HepG2 (cell line): ENCODE results near the gene CCDC201. TPM values are rescaled to one million over a fixed set of nuclear protein-coding genes. Genes with fewer than 3 reads are reported as not detected.

Source experiments
- ATAC-seq: fragments of 200-7000 bp; cut with Tn5 transposase; 3 replicates; pipeline ENCODE4 v1.9.1; 2020; ENCODE audit warnings: mild to moderate bottlenecking, moderate library complexity
- BruUV-seq: library from RNA; stranded (reverse); fragments of 400-500 nt; replicated peaks from 2 replicates; lab custom pipeline; 2021; lab: Mats Ljungman, UMichigan
- CTCF ChIA-PET: fragments of 300-600 bp; formaldehyde crosslinking; extraction: SDS; loops from one replicate; lab custom pipeline; 2021; ENCODE audit warnings: low total read pairs, inconsistent platforms, low intra/inter-chr PET ratio; lab: Yijun Ruan, JAX
- POLR2A ChIA-PET: fragments of 350-600 bp; sonication (Branson Sonifier 250); formaldehyde crosslinking; loops from one replicate; lab custom pipeline; 2020; ENCODE audit warnings: antibody characterized with exemption, inconsistent platforms; lab: Yijun Ruan, JAX
- DNase-seq: peaks from one replicate; pipeline ENCODE4 v3.0.0-alpha.2; 2015; ENCODE audit warnings: low spot score
- FAIRE-seq: peaks from 3 replicates; lab custom pipeline; 2011; peaks lifted over from hg19 to GRCh38; lab: Jason Lieb, UNC
- H2AFZ ChIP-seq: one replicate; pipeline ENCODE4 v1.6.1; 2011; ENCODE audit warnings: low read length, inconsistent platforms
- H3K27ac ChIP-seq: fragments of 300-600 bp; 3 replicates; pipeline ENCODE4 v1.8.0; 2011; ENCODE audit warnings: mixed run types, mild to moderate bottlenecking, mixed read lengths, low read length, inconsistent platforms; ENCODE audit not compliant: insufficient read depth; ENCODE audit errors: extremely low read length
- H3K27me3 ChIP-seq, 2 experiments: fragments of 200-600 bp in 1 of 2; 2 replicates in 1 of 2; 3 replicates in 1 of 2; pipeline versions ENCODE4 v1.6.0 to v1.8.0; 2011; ENCODE audit warnings: low read length in 2 of 2, mild to moderate bottlenecking in 2 of 2, moderate library complexity in 2 of 2, inconsistent platforms in 1 of 2; ENCODE audit not compliant: insufficient read depth in 2 of 2, control insufficient read depth in 1 of 2
- H3K36me3 ChIP-seq, 2 experiments: fragments of 200-600 bp in 1 of 2; replicated peaks in 1 of 2; 2 replicates in 1 of 2; 3 replicates in 1 of 2; pipeline versions ENCODE4 v1.5.1 to v1.8.0; 2011; ENCODE audit warnings: low read length in 2 of 2, inconsistent platforms in 1 of 2; ENCODE audit not compliant: insufficient read depth in 2 of 2, control insufficient read depth in 1 of 2
- H3K4me1 ChIP-seq: 2 replicates; pipeline ENCODE4 v1.5.1; 2012; ENCODE audit warnings: low read length, inconsistent platforms; ENCODE audit not compliant: insufficient read depth
- H3K4me2 ChIP-seq: 2 replicates; pipeline ENCODE4 v1.6.0; 2011; ENCODE audit warnings: low read depth, low read length, inconsistent platforms
- H3K4me3 ChIP-seq, 3 experiments: fragments of 200-600 bp in 1 of 3; sonication (generic), shearing (Covaris generic) in 1 of 3; replicated peaks in 1 of 3; 2 replicates each; pipeline ENCODE4 v1.5.1; 2011 to 2016; ENCODE audit warnings: low read length in 3 of 3, inconsistent platforms in 2 of 3, low read depth in 2 of 3, mild to moderate bottlenecking in 2 of 3, control low read depth in 1 of 3, mixed read lengths in 1 of 3; ENCODE audit not compliant: insufficient read depth in 1 of 3
- H3K79me2 ChIP-seq: one replicate; pipeline ENCODE4 v1.6.1; 2011; ENCODE audit warnings: low read length, inconsistent platforms; ENCODE audit not compliant: insufficient read depth
- H3K9ac ChIP-seq: 2 replicates; pipeline ENCODE4 v1.6.0; 2011; ENCODE audit warnings: mild to moderate bottlenecking, low read depth, low read length, inconsistent platforms; ENCODE audit not compliant: insufficient read depth
- H3K9me3 ChIP-seq: 2 replicates; pipeline ENCODE4 v1.5.1; 2012; ENCODE audit warnings: mild to moderate bottlenecking, low read length
- H4K20me1 ChIP-seq: 2 replicates; pipeline ENCODE4 v1.6.0; 2011; ENCODE audit warnings: inconsistent platforms, mild to moderate bottlenecking, low read length, moderate library complexity; ENCODE audit not compliant: insufficient read depth
- ELF4 ChIP-seq: sonication (generic); formaldehyde crosslinking; IDR thresholded peaks from 2 replicates; pipeline ENCODE4 v1.5.0; 2020; ENCODE audit warnings: missing genetic modification reagents, mild to moderate bottlenecking, moderate library complexity, borderline replicate concordance
- EZH2 ChIP-seq: conservative IDR thresholded peaks from 2 replicates; pipeline ENCODE4 v1.6.1; 2012; ENCODE audit warnings: mild to moderate bottlenecking, low read depth, low read length, moderate library complexity
- FOXP1 ChIP-seq, 2 experiments: fragments of 450-650 bp in 1 of 2; IDR thresholded peaks; 2 replicates each; pipeline ENCODE4 v1.6.1; 2017 to 2018; ENCODE audit warnings: antibody characterized with exemption in 1 of 2
- JUNB ChIP-seq: sonication (generic); formaldehyde crosslinking; IDR thresholded peaks from 2 replicates; pipeline ENCODE4 v1.8.0; 2022; ENCODE audit warnings: missing genetic modification reagents, mild to moderate bottlenecking, borderline replicate concordance
- REL ChIP-seq: sonication (generic); formaldehyde crosslinking; conservative IDR thresholded peaks from 2 replicates; pipeline ENCODE4 v1.8.0; 2022; ENCODE audit warnings: mild to moderate bottlenecking, missing genetic modification reagents, moderate library complexity
- SALL1 ChIP-seq: sonication (generic); formaldehyde crosslinking; IDR thresholded peaks from 2 replicates; pipeline ENCODE4 v1.8.0; 2022; ENCODE audit warnings: mild to moderate bottlenecking, missing genetic modification reagents
- SNRNP70 ChIP-seq: fragments of 200-400 bp; formaldehyde crosslinking; IDR thresholded peaks from 2 replicates; pipeline ENCODE4 v1.6.1; 2017; ENCODE audit warnings: mild to moderate bottlenecking, low read depth, low read length, moderate library complexity
- TFDP1 ChIP-seq: IDR thresholded peaks from 2 replicates; pipeline ENCODE4 v1.6.1; 2016; ENCODE audit warnings: missing compliant biosample characterization, missing genetic modification reagents, borderline replicate concordance
- ZNF101 ChIP-seq: sonication (generic); formaldehyde crosslinking; IDR thresholded peaks from 2 replicates; pipeline ENCODE4 v1.4.0; 2020; ENCODE audit warnings: mild to moderate bottlenecking, low read depth, missing genetic modification reagents, borderline replicate concordance
- ZNF225 ChIP-seq: sonication (generic); formaldehyde crosslinking; IDR thresholded peaks from 2 replicates; pipeline ENCODE4 v1.4.0; 2020; ENCODE audit warnings: mild to moderate bottlenecking, missing genetic modification reagents
- ZNF235 ChIP-seq: sonication (generic); formaldehyde crosslinking; IDR thresholded peaks from 2 replicates; pipeline ENCODE4 v1.8.1; 2023; ENCODE audit warnings: mild to moderate bottlenecking, missing genetic modification reagents, borderline replicate concordance
- ZNF501 ChIP-seq: sonication (generic); formaldehyde crosslinking; IDR thresholded peaks from 2 replicates; pipeline ENCODE4 v1.5.1; 2020; ENCODE audit warnings: mild to moderate bottlenecking, moderate library complexity, missing genetic modification reagents
- ZNF563 ChIP-seq: sonication (generic); formaldehyde crosslinking; IDR thresholded peaks from 2 replicates; pipeline ENCODE4 v1.8.0; 2022; ENCODE audit warnings: mild to moderate bottlenecking, moderate library complexity, missing genetic modification reagents
- ZNF740 ChIP-seq: sonication (generic); formaldehyde crosslinking; IDR thresholded peaks from 2 replicates; pipeline ENCODE4 v1.4.0; 2020; ENCODE audit warnings: missing genetic modification reagents
- ZNF773 ChIP-seq: sonication (generic); formaldehyde crosslinking; IDR thresholded peaks from 2 replicates; pipeline ENCODE4 v1.4.0; 2020; ENCODE audit warnings: missing genetic modification reagents, borderline replicate concordance
- WGBS: methylation state at CpG from one replicate; pipeline ENCODE4 v1.1.6; 2017; ENCODE audit warnings: low lambda C conversion rate; 5-methylcytosine and 5-hydroxymethylcytosine counted together
- in situ Hi-C: cut with HindIII; loops from 2 replicates; pipeline ENCODE4 v1.10.0; 2017; ENCODE audit warnings: low pct_unique_long_range_greater_than_20kb; ENCODE audit not compliant: extremely low pct_ligation_motif_present
- intact Hi-C: fragments of 100-400 bp; cut with micrococcal nuclease; formaldehyde crosslinking; loops from one replicate; pipeline ENCODE4 v1.10.0; 2022; ENCODE audit not compliant: unreplicated experiment
- polyA plus RNA-seq, 8 experiments: library from polyadenylated mRNA; depleted of rRNA in 3 of 8; stranded (reverse) in 7 of 8; unstranded in 1 of 8; fragments of >200 nt; fragmentation: Illumina TruSeq in 4 of 8; extraction: Trizol in 4 of 8; gene quantifications; 2 replicates each; pipeline versions ENCODE4 v1.2.1 to v1.2.3, GENCODE V29; 2011 to 2016; ENCODE audit warnings: low read depth in 4 of 8, missing spikeins in 1 of 8, mixed read lengths in 1 of 8; ENCODE audit not compliant: insufficient read depth in 1 of 8
- total RNA-seq, 5 experiments: library from RNA; depleted of rRNA; stranded (reverse); fragments of >200 nt; fragmentation: Illumina TruSeq; extraction: Trizol; gene quantifications; 2 replicates each; pipeline ENCODE4 v1.2.3, GENCODE V29; 2016; ENCODE audit warnings: low read depth in 1 of 5
- TF ChIP-seq, protein P1 (sequence below): sonication (generic); formaldehyde crosslinking; conservative IDR thresholded peaks from 2 replicates; pipeline ENCODE4 v1.8.0; 2022; ENCODE audit warnings: low read depth, missing genetic modification reagents
- TF ChIP-seq, protein P2 (sequence below): sonication (generic); formaldehyde crosslinking; IDR thresholded peaks from 2 replicates; pipeline ENCODE4 v1.9.0; 2022; ENCODE audit warnings: missing genetic modification reagents, mild to moderate bottlenecking, borderline replicate concordance

CCDC201 gene
- total and polyA plus RNA-seq, 2 of the 13 experiments (the other 11 are each of a cell fraction or from before 2014, with no cell fraction given) = 0.92 TPM; not detected in 1

- Histone ChIP-seq H3K9me3 (no peaks in the 10 kb centered on the region), H3K4me1 (peaks cover 27% of the 10 kb centered on the region), H3K27me3 (peaks cover 7 to 55% of the 10 kb centered on the region in 2 experiments; a peak in 4 of 5 replicates), H3K4me2 (peak overlapping the region; percentile 50; the same call in 1 of the 2 replicates), H3K9ac (no peak overlapping the region), H3K79me2 (no peaks in the 10 kb centered on the region), H2AFZ (no peak overlapping the region), H3K36me3 (no peaks in the 10 kb centered on the region), H4K20me1 (peaks cover 7% of the 10 kb centered on the region; the same call in 1 of the 2 replicates), H3K4me3 (peak overlapping the region in 1 of 3 experiments; percentile 61; a peak in 1 of 6 replicates), H3K27ac (no peak overlapping the region)
- no peak for ATAC-seq
- CTCF ChIA-PET = interaction anchor here (2.0 to 2.9 kb wide), 4 partner anchors 50 to 1258 kb away, joined by 6 to 52 read pairs (median 10); no protein-coding TSS in a partner anchor
- peak; percentile 34 for DNase-seq
- BruUV-seq = no TSS peak
- FAIRE-seq = no peak
- POLR2A ChIA-PET = no interaction called here
- in situ Hi-C loops = loop anchor here (5.0 kb wide), 2 partner anchors 430 to 1165 kb away; no protein-coding TSS in a partner anchor
- intact Hi-C loops = loop anchor here (2.0 to 10.0 kb wide), 5 partner anchors 183 to 1259 kb away; no protein-coding TSS in a partner anchor
- 37% methylated on average over 36 of the region's 36 CpGs for WGBS
- no peak for TF ChIP-seq ZNF773 (CRISPR knock-in tag)
- no peak for TF ChIP-seq SNRNP70
- no peak for TF ChIP-seq REL (CRISPR knock-in tag)
- TF ChIP-seq ZNF740 (CRISPR knock-in tag) = peak; percentile 44; the same call in 1 of the 2 replicates
- peak; percentile 62; the same call in 1 of the 2 replicates for TF ChIP-seq EZH2
- TF ChIP-seq ELF4 = no peak
- no peak for TF ChIP-seq ZNF225 (CRISPR knock-in tag)
- no peak for TF ChIP-seq ZNF235 (CRISPR knock-in tag)
- TF ChIP-seq ZNF101 = no peak
- TF ChIP-seq ZNF563 (CRISPR knock-in tag) = no peak
- 0 out of 2 replicates have a peak, but pooled peaks have one; percentile 44 for TF ChIP-seq ZNF501 (CRISPR knock-in tag)
- TF ChIP-seq, protein P1, sequence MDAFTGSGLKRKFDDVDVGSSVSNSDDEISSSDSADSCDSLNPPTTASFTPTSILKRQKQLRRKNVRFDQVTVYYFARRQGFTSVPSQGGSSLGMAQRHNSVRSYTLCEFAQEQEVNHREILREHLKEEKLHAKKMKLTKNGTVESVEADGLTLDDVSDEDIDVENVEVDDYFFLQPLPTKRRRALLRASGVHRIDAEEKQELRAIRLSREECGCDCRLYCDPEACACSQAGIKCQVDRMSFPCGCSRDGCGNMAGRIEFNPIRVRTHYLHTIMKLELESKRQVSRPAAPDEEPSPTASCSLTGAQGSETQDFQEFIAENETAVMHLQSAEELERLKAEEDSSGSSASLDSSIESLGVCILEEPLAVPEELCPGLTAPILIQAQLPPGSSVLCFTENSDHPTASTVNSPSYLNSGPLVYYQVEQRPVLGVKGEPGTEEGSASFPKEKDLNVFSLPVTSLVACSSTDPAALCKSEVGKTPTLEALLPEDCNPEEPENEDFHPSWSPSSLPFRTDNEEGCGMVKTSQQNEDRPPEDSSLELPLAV (CRISPR knock-in tag) = no peak
- no peak for TF ChIP-seq TFDP1 (CRISPR knock-in tag)
- TF ChIP-seq SALL1 = no peak
- no peak for TF ChIP-seq FOXP1 (IDR thresholded peaks at IDR 0.05)
- TF ChIP-seq FOXP1 (CRISPR knock-in tag; IDR thresholded peaks at IDR 0.05) = no peak
- no peak for TF ChIP-seq JUNB
- TF ChIP-seq, protein P2, sequence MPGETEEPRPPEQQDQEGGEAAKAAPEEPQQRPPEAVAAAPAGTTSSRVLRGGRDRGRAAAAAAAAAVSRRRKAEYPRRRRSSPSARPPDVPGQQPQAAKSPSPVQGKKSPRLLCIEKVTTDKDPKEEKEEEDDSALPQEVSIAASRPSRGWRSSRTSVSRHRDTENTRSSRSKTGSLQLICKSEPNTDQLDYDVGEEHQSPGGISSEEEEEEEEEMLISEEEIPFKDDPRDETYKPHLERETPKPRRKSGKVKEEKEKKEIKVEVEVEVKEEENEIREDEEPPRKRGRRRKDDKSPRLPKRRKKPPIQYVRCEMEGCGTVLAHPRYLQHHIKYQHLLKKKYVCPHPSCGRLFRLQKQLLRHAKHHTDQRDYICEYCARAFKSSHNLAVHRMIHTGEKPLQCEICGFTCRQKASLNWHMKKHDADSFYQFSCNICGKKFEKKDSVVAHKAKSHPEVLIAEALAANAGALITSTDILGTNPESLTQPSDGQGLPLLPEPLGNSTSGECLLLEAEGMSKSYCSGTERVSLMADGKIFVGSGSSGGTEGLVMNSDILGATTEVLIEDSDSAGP (CRISPR knock-in tag) = no peak
Observed at GRCh38 chr7:45921699-45922519, 49.0 kb upstream of the CCDC201 start.
